Measurements from ENCODE around the gene NCAM1. TPM values are rescaled to one million over a fixed set of nuclear protein-coding genes. Genes with fewer than 3 reads are reported as not detected.
"Not testable (repeated sequence)": the region's sequence is repeated elsewhere in the genome, so short reads cannot be mapped to it uniquely, and the experiment has no call there.

The NCAM1 gene
- total RNA-seq, 1 experiment from 2014 or later, result 0.95 TPM

- H3K27me3 ChIP-seq (replicated peaks; ENCODE audit: control insufficient read depth, insufficient read depth, low read length), result no peaks in the 10 kb centered on the region
- intact Hi-C loops (cut with micrococcal nuclease; ENCODE audit: unreplicated experiment), result no loop called here
- Mint-ChIP-seq H3K27ac (ENCODE audit: unreplicated experiment) (no peak overlapping the region), H3K9me3 (ENCODE audit: unreplicated experiment) (no peaks in the 10 kb centered on the region), H3K36me3 (ENCODE audit: insufficient read depth, unreplicated experiment) (no peaks in the 10 kb centered on the region), H3K27me3 (ENCODE audit: insufficient read depth, unreplicated experiment) (peaks cover 4% of the 10 kb centered on the region), H3K4me1 (ENCODE audit: low read depth, unreplicated experiment) (no peaks in the 10 kb centered on the region), H3K4me3 (ENCODE audit: unreplicated experiment) (no peak overlapping the region)
- H3K36me3 ChIP-seq (ENCODE audit: control insufficient read depth, insufficient read depth, low read length), result no peaks in the 10 kb centered on the region
- ChIA-PET POLR2A (interaction anchor here (0.6 kb wide), 1 partner anchor 775 kb away, joined by 3 read pairs; no protein-coding TSS in a partner anchor), CTCF (no interaction called here)
- no peak for DNase-seq
- H3K4me1 ChIP-seq, result no peaks in the 10 kb centered on the region
- no TSS peak for BruUV-seq (replicated peaks)
- no peak for TF ChIP-seq CTCF (IDR thresholded peaks at IDR 0.05; ENCODE audit: insufficient read depth in 1 of 2, low read depth in 1 of 2, low read length in 1 of 2, severe bottlenecking in 1 of 2, unreplicated experiment in 1 of 2)
- no peaks in the 10 kb centered on the region for H3K9me3 ChIP-seq
- no peak overlapping the region for H3K4me3 ChIP-seq (ENCODE audit: low read depth, low read length)
Observed at GRCh38 chr11:113048820-113049768, 87.9 kb downstream of the NCAM1 start.

GRCh38 chr11:113053042-113053441 lies 91.8 kb downstream of the NCAM1 start:
- H3K4me1 Mint-ChIP-seq (ENCODE audit: low read depth, unreplicated experiment); H3K4me3 Mint-ChIP-seq (ENCODE audit: unreplicated experiment); H3K27ac Mint-ChIP-seq (ENCODE audit: unreplicated experiment); BruUV-seq (replicated peaks); H3K4me3 ChIP-seq (ENCODE audit: low read depth, low read length); H3K9me3 ChIP-seq; H3K27me3 Mint-ChIP-seq (ENCODE audit: insufficient read depth, unreplicated experiment); H3K4me1 ChIP-seq; H3K27me3 ChIP-seq (replicated peaks; ENCODE audit: control insufficient read depth, insufficient read depth, low read length); POLR2A ChIA-PET; H3K9me3 Mint-ChIP-seq (ENCODE audit: unreplicated experiment); H3K36me3 Mint-ChIP-seq (ENCODE audit: insufficient read depth, unreplicated experiment); DNase-seq; CTCF ChIA-PET; intact Hi-C loops (cut with micrococcal nuclease; ENCODE audit: unreplicated experiment); H3K36me3 ChIP-seq (ENCODE audit: control insufficient read depth, insufficient read depth, low read length): not testable (repeated sequence)

- POLR2A ChIA-PET, result no interaction called here
- no peaks in the 10 kb centered on the region for H3K27me3 ChIP-seq (replicated peaks; ENCODE audit: control insufficient read depth, insufficient read depth, low read length)
Observed at GRCh38 chr11:113057038-113057437, 95.8 kb downstream of the NCAM1 start.

More at GRCh38 chr11:113057038-113057437, 95.8 kb downstream of the NCAM1 start:
- TF ChIP-seq CTCF (IDR thresholded peaks at IDR 0.05; ENCODE audit: insufficient read depth in 1 of 2, low read depth in 1 of 2, low read length in 1 of 2, severe bottlenecking in 1 of 2, unreplicated experiment in 1 of 2), result no peak
- H3K9me3 ChIP-seq, result no peaks in the 10 kb centered on the region
- no peak overlapping the region for H3K4me3 ChIP-seq (ENCODE audit: low read depth, low read length)
- H3K27me3 Mint-ChIP-seq (ENCODE audit: insufficient read depth, unreplicated experiment), result peaks cover 16% of the 10 kb centered on the region
- H3K4me1 Mint-ChIP-seq (ENCODE audit: low read depth, unreplicated experiment), result no peaks in the 10 kb centered on the region
- intact Hi-C loops (cut with micrococcal nuclease; ENCODE audit: unreplicated experiment), result no loop called here
- H3K36me3 ChIP-seq (ENCODE audit: control insufficient read depth, insufficient read depth, low read length), result no peaks in the 10 kb centered on the region
- H3K27ac Mint-ChIP-seq (ENCODE audit: unreplicated experiment), result no peak overlapping the region
- CTCF ChIA-PET, result interaction anchor here (0.6 kb wide), 1 partner anchor 195 kb away, joined by 4 read pairs; no protein-coding TSS in a partner anchor
- BruUV-seq (replicated peaks), result no TSS peak
- no peaks in the 10 kb centered on the region for H3K4me1 ChIP-seq
- H3K36me3 Mint-ChIP-seq (ENCODE audit: insufficient read depth, unreplicated experiment), result no peaks in the 10 kb centered on the region
- DNase-seq, result no peak
- no peaks in the 10 kb centered on the region for H3K9me3 Mint-ChIP-seq (ENCODE audit: unreplicated experiment)
- no peak overlapping the region for H3K4me3 Mint-ChIP-seq (ENCODE audit: unreplicated experiment)
